GM19239 (cell line): ENCODE data around the gene PLN.

Source experiments
- DNase-seq: peaks from one replicate; pipeline ENCODE4 v3.0.0; 2011; ENCODE audit warnings: low spot score; ENCODE audit not compliant: insufficient read length
- FAIRE-seq: peaks from 2 replicates; lab custom pipeline; 2011; peaks lifted over from hg19 to GRCh38; lab: Jason Lieb, UNC

Gene PLN

DNA sequence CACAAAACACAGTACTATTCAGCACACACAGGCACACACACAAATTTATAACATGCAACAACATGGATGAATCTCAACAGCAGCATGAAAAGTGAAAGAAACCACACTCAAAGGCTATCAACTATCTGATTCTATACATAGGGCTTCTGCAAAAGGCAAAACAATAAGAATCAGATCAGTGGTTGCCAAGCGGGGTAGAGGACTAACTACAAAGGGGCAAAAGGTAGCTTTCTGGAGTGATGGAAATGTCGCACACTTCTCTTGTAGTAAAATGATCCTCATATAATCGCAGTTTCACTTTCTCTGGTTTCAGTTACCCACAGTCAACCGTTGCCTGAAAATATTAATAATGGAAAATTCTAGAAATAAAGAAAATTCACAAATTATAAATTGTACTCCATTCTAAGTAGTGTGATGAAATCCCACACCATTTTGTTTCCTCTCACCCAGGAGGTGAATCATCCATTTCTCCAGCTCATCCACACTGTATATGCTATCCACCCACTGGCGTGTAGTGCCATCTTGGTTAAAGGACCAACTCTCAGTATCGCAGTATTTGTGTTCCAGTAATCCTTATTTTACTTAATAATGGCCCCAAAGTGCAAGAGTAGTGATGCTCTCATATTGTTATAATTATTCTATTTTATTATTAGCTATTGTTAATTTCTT is 12.8 kb upstream of the PLN start:
- FAIRE-seq (peak; percentile 51), DNase-seq (no peak)

DNA sequence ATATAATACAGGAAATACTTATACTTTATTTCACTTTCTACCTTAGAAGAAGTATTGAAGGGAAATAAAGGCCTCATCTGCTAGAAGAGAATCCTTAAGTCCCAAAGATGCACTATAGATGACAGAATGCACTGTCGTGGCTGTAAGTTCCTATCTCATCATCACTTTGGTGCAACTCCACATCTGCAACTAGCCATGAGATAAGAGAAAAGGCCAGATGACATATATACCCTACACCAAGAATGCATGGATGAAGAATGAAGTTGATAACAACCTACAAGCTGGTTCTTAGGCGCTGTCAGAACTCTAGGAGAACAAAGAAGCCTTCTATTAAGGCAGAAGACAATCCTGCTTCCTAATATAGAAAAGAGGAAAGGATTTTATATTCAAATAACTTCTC is 11.6 kb upstream of the PLN start:
- no peak for DNase-seq
- FAIRE-seq, result no peak

DNA sequence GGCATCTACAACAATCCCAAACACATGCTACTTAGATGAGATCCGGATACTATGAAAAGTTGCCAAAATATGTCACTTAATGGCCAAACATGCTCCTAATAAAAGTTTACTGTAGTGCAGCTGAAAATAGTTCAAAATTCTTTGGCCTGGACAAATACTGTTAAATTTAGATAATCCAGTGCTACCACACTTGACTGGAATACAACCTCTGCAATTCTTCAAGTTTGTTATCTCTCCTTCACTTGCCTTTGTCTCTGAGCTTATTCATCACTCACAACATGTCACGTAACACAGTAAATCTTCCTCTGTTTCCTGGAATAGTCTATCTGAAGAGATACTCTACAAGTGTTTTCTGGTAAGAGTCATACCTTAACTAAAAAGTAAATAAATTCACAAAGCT is 10.5 kb upstream of the PLN start:
- DNase-seq (no peak), FAIRE-seq (no peak)

DNA sequence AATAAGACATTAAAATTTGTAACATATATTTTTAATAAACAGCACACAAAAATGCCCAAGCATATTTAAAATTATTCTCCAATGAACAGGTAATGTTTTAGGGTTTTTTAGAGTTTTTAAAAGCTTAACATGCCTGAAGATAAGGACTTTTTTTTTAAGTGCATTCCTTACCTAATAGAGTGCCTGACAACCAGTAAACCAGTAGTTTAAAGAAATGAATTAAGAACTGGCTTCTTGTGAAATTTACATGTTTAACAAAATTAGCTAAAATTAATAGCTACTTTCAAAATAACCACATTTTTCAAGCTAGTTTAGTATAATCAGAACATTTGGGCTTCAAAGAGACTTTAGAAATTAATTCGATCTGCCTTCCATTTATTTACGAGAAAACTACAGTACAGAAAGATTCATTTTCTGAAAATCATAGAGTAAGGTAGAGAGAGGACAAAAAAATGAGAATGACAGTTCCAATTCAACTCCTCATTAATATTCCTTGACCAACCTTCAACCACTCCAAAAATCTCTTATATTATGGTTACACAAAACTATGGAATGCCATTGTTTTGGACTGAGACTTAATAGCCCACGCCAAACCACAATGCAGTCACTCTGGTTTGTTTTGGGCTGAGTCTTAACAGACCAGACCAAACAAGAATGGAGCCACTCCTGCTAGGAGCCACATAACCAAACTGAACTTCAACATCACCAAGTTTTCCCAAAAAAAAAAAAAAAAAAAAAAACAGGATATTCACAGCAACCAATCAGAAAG is 5.7 kb upstream of the PLN start:
- DNase-seq (no peak), FAIRE-seq (no peak)

DNA sequence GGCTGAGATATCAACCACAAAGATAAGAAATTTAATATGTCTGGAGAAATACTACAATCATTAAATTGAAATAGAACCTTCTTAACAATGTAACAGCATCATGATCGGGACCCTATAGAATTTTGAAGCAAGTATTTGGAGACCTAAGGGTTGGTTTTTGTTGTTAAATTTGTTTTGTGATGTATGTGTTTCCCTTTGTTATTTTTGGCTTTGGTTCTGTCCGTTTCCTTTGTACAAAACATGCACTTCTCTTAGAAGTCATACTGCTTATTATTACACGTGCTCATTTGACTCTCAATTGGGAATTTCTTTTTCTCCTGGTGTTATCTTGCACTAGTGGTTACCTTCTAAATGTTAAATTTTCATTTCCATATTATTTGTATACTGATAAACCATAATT is 4.0 kb upstream of the PLN start:
- no peak for FAIRE-seq
- DNase-seq, result no peak

DNA sequence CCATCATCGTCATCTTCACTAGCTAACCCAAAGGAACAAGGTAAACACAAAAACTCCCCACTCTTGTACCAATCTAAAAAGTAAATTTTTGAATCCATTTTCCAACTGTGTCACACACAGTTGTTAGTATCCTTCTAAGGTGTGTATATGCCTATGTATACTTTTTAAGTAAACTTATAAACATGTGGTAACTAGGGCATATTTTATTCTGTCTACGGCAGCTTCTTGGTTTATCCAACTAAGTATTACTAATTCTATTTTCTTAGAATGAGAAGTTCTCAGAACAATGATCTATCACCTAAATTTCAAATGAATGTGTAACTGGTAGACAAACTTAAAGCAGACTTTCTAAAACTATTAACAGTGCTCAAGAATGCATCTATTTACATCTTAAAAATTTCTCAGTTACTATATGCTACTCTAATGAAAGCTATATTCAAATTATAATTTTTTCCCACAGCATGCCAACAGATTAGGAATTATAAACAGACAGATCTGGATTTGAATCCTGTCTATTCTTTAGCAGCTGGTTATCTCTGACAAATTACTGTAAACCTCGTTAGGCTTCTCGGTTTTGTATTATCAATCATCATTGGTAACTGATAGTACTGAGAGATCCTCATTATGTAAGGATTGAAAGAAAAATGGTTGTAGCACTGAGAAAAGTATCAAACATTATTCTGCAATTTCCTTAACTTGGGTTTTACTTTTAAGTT is 1.8 kb upstream of the PLN start:
- FAIRE-seq (no peak), DNase-seq (no peak)

DNA sequence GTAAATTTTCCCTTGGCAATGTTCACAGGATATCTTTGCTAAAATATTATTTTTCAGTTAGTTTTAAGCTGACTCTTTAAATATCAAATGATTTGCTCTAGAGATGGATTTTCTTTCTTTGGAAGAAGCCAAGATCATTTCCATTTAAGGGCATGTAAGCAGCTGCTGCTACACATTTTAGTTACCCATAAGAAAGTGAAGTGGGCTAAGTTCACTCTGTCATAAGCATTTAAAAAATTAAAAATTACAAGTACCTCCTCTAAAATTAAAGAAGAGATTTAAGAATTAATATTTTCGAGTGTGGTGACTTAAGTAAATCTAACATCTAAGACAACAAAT is 1.2 kb upstream of the PLN start:
- FAIRE-seq (no peak), DNase-seq (no peak)

DNA sequence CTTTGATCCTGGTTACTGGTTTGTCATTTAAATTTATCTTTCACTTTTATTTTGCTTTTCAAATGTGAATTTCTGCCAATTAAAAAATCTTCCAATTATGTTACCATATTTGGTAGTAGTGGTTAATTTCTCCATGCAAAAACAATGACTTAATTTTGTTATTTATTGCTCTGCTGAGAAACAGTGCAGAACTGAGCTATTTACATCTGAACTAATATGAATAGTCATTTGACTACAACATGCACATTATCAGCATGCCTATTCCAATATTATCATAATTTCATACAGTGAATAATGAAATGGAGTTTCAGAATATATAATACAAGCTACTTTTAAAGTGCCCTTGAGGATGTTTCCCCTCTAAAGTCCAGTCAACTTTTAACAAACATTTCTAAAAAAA is 517 bp downstream of the PLN start:
- no peak for DNase-seq
- peak; percentile 37 for FAIRE-seq

DNA sequence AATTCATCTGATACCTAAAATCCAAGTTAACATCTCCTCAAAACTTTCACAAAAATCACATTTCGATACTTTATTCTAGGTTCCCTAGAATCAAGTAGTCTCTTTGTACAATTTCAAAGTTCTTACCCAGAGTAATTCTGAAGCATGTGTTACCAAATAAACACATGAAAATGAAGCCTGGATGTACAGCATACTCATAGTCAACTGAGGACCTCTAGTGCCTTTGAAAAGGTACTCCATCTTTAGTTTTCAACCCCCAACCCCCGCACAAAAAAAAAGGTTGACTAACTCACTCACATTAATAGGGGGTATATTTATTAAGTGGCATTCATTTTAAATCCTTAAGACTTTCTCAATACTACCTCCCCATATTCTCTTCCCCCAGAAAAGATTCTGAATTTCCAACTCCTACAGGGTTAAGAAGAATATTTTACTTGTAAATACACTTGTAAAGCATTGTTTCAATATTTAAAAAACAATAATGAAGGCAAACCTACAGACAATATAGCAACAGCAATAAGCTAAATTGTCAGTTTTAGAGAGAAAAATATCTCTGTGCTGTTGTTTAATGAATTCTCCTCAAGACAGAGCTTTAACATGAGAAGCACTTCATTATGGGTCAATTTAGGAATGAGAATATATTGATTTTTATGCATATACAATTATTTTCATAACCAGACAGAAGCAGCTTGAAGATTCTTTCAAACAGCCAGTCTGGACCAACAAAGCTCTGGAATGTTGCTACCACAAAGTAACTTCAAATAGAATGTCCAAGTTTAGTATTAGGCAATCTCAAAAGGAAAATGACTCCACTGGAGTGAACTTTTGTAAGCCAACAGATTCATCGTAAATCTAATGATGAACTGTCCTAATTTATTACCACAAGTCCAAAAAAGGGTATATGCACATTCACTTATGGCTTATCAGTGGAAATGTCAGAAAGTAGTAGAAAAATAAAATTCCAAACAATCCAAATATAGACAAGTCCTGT is 3.3 kb downstream of the PLN start:
- FAIRE-seq (peak; percentile 83), DNase-seq (peak; percentile 9)

DNA sequence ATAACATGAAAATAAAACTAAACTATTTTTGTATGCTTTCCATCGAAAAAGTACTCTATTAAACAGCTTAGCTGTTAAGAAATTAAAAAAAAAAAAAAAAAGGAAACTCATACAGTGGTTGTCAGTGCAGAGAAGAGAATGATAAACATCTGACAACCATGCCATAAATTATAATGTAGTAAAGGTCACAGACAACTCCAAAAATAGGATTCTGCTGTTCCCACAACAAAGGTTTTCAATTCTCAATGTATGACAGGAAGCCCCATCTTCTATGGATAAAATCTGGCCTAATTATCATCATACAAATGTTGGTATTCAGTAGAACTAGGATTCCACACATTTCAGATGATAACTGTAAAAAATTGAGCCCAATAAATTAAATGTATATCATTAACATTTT is 5.0 kb downstream of the PLN start:
- DNase-seq (no peak), FAIRE-seq (no peak)

DNA sequence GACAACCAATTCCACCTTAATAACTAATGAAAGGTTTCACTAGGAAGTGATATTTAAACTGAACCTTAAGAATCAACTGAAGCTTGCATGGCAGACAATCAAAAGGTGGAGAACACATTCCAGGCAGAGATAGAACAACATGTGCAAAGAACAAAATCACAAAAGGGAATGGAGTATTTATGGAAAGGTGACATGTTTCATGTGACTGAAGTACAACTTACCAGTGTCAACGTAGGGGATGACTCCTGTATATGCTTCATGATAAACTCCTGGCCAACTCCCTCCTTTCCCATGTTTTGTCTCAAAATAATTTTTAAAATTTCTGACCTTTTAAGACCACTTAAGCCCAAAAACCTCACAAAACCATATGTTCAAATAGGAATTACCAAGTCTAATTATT is 6.6 kb downstream of the PLN start:
- no peak for FAIRE-seq
- no peak for DNase-seq

DNA sequence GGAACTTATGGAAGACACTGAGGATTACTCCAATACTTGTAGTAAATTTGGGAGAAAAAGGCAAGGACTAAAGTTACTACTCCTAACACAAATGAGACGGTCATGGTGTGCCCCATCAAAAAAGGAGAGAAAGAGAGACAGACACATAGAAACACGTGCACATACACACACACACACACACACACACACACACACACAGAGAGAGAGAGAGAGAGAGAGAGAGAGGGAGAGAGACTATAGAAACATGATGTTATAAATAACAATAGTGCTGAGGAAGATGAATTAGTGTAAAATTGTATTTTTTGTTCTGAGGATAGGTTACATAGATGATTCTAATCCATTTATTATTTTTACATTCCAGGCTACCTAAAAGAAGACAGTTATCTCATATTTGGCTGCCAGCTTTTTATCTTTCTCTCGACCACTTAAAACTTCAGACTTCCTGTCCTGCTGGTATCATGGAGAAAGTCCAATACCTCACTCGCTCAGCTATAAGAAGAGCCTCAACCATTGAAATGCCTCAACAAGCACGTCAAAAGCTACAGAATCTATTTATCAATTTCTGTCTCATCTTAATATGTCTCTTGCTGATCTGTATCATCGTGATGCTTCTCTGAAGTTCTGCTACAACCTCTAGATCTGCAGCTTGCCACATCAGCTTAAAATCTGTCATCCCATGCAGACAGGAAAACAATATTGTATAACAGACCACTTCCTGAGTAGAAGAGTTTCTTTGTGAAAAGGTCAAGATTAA is 10.5 kb downstream of the PLN start:
- no peak for DNase-seq

DNA sequence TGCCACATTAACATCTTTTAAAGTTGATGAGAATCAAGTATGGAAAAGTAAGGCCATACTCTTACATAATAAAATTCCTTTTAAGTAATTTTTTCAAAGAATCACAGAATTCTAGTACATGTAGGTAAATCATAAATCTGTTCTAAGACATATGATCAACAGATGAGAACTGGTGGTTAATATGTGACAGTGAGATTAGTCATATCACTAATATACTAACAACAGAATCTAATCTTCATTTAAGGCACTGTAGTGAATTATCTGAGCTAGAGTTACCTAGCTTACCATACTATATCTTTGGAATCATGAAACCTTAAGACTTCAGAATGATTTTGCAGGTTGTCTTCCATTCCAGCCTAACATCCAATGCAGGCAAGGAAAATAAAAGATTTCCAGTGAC is 11.6 kb downstream of the PLN start:
- DNase-seq, result no peak
- no peak for FAIRE-seq

More for the DNA sequence above, 10.5 kb downstream of the PLN start:
- peak; percentile 66 for FAIRE-seq

DNA sequence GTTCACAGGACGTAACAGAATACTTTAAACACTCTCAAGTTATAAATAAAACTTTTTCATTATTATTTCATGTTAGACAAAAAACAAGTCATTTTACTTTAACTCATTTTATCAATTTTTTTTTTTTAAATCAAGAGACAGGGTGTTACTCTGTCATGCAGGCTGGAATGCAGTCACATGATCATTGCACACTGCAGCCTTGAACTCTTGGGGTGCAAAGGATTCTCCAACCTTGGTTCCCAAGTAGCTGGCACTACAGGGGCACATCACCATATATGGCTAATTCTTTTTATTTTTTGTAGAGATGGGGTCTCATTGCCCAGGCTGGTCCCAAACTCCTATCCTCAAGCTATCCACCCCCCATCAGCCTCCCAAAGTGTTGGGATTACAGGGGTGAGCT is 14.2 kb downstream of the PLN start:
- FAIRE-seq (no peak), DNase-seq (no peak)

DNA sequence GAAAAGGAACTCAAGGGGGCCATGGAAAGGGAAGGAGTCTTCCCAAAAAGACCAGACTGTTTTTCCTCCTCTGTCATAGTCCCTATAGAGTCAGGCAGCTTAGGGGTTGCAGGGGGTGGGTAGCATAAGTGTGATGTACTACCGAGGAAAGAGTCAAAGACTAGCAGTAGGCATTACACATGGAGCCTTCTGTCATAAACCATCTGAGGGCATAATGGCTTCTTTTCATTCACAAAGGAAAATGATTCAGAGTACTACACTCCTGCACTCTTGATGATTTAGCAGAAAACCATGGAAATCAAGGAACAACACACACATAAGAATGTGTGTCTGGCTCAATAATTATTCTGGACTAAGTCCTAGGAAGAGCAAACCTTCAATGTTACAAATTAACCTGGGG is 14.9 kb downstream of the PLN start:
- no peak for FAIRE-seq
- no peak for DNase-seq

DNA sequence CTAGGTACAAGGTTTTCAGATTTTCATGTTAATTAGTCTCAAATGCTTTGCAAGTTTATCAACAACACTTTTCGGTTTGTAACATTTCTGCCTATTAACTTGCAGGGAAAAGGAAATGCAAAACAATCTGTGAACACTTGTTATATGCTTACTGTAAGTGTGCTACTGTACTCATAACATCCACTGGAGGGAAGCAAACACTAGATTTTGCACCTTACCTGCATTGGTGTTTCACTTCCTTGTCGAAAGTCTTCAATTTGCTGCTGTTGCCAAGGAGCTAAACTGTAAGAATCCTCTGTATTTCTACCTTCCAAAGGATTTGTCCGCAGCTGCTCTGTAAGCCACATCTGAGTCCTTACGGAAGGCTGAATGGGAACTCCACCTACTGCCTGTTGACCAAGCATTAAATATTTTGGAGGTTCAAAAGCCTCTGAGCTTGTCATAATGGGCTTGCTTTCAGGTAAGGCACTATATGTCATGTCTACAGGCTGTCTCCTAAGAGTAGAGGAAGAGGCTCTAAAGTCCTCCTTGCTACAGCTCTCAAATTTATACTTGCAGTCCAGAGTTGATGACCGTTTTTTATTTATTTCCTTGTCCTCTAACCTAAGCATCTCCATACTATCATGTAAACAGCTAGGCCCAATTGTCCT is 17.3 kb downstream of the PLN start:
- DNase-seq, result peak; percentile 26
- peak; percentile 98 for FAIRE-seq

DNA sequence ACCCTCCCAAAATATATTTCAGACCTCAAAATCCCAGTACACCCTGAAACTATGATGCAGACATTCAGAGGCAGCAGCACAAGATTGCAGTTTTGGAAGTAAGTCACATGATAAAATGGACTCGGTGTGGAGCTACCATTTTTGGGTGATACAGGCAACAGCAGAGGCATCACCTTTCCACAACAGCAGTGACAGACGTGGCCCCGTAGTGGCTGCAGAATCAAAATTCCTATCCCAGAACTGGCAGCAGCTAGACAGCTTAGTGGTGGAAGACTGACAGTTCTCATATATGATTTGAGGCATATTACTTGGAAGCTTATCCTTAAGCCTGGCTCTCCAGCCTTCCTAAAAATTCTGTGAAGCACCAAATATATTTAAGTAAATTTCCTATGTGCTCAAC is 19.9 kb downstream of the PLN start:
- DNase-seq (no peak), FAIRE-seq (no peak)

DNA sequence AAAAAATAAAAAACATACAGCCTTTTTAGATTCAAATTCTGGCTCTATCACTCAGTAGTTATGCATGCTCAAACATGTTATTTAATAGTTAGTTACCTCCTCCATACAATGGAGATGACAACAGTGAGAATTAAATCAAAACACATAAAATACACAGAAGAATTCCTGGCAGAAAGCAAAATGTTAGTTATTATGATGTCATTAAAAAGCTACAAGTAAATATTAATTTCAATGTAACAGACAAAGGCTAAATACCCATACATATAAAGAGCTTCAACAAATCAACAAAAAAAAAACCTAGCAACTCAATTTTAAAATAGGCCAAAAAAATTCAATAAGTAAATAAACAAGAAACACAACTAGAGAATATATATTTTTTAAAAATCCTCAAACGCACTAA is 21.4 kb downstream of the PLN start:
- no peak for FAIRE-seq

DNA sequence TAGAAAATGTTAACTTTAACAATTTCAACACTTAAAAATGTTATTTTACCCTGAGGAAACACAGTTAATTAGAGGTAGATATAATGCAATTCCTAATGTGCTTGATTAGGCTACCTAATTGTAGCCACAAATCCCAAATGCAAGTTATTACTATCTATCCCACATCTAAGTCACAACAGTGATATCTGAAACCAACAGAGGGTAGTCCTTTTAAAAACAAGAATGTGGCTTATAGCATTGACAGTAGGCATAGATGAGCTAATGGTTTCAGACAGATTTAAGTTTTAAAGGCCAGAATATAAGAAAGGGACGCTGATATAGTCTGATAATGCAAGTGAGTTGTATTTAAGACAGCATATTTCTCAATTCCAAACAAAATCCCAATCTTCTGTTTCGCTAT is 23.0 kb downstream of the PLN start:
- no peak for FAIRE-seq
- DNase-seq, result no peak

More for the DNA sequence above, 21.4 kb downstream of the PLN start:
- no peak for DNase-seq
